ENCODE results near the gene CCDC187. TPM values are rescaled to one million over a fixed set of nuclear protein-coding genes. Genes with fewer than 3 reads are reported as not detected.

Gene CCDC187
- total and polyA plus RNA-seq, 2 of the 8 experiments (the other 6 are each of a cell fraction or from before 2014, with no cell fraction given): 0.02 TPM; not detected in 1

GRCh38 chr9:136330406-136330990, 26.6 kb upstream of the CCDC187 start:
- H2BK12ac ChIP-seq (ENCODE audit: low read depth, low read length): no peak overlapping the region
- no peak overlapping the region for H3K4ac ChIP-seq (replicated peaks; ENCODE audit: insufficient read length, low read depth, low read length)
- 93% methylated on average over 12 of the region's 14 CpGs; no CpG with 5 or more reads in 1 of the 2 experiments for WGBS, 2 experiments (ENCODE audit: extremely low coverage in 1 of 2, insufficient coverage in 1 of 2, insufficient read length in 1 of 2, insufficient replicate concordance in 2 of 2, low coverage in 1 of 2, low lambda C conversion rate in 2 of 2, missing lambda C conversion rate in 1 of 2)
- TF ChIP-seq CHD1 (IDR thresholded peaks at IDR 0.05; ENCODE audit: low read depth, low read length) (no peak), CBX8 (IDR thresholded peaks at IDR 0.05; ENCODE audit: borderline replicate concordance, low read depth, low read length) (no peak), MAFK (IDR thresholded peaks at IDR 0.05; ENCODE audit: low read depth, low read length) (no peak), TCF12 (IDR thresholded peaks at IDR 0.05; ENCODE audit: low read depth, low read length) (no peak), KDM5A (IDR thresholded peaks at IDR 0.05; ENCODE audit: low read length) (no peak), JUND (IDR thresholded peaks at IDR 0.05; ENCODE audit: low read length) (no peak), BCL11A (IDR thresholded peaks at IDR 0.05; ENCODE audit: low read depth in 2 of 2, low read length in 2 of 2) (no peak), SIRT6 (IDR thresholded peaks at IDR 0.05; ENCODE audit: low read length) (no peak), SRF (IDR thresholded peaks at IDR 0.05; ENCODE audit: low read depth, low read length) (no peak), GABPA (IDR thresholded peaks at IDR 0.05; ENCODE audit: borderline replicate concordance, insufficient read depth, low read length) (no peak), CBX5 (IDR thresholded peaks at IDR 0.05; ENCODE audit: low read depth, low read length) (no peak), KDM1A (IDR thresholded peaks at IDR 0.05; ENCODE audit: borderline replicate concordance, low read length) (no peak)
- H3K14ac ChIP-seq (ENCODE audit: insufficient read length): no peak overlapping the region
- H4K8ac ChIP-seq (ENCODE audit: extremely low read depth, insufficient read depth, low read length): peak overlapping the region; percentile 69
- no peaks in the 10 kb centered on the region for H3K79me2 ChIP-seq (ENCODE audit: control insufficient read depth in 1 of 2, insufficient read depth in 2 of 2, low read length in 2 of 2)
- 0 out of 2 replicates have a peak, but pooled peaks cover 2% of the 10 kb centered on the region for H3K79me1 ChIP-seq (ENCODE audit: low read depth, low read length)
- H2BK15ac ChIP-seq (ENCODE audit: low read length): no peak overlapping the region
- H3K18ac ChIP-seq (ENCODE audit: extremely low read depth, low read length): no peak overlapping the region
- 0 out of 2 replicates have a peak overlapping the region, but pooled peaks have one; percentile 1 for H2BK5ac ChIP-seq (ENCODE audit: low read depth, low read length)
- H2BK20ac ChIP-seq (ENCODE audit: low read length): no peak overlapping the region
- H4K20me1 ChIP-seq (replicated peaks in 1 of 2; ENCODE audit: control insufficient read depth in 1 of 2, insufficient read depth in 2 of 2, low read length in 2 of 2): peaks cover 0 to 8% of the 10 kb centered on the region in 2 experiments
- FAIRE-seq (no peak), DNase-seq (ENCODE audit: low read depth in 1 of 2, low spot score in 2 of 2) (no peak)
- H3K23ac ChIP-seq (ENCODE audit: insufficient read length): no peak overlapping the region
- H3K4me3 ChIP-seq (ENCODE audit: extremely low read depth in 1 of 4, insufficient read depth in 2 of 4, low read depth in 3 of 4, low read length in 4 of 4): no peak overlapping the region
- H2AK5ac ChIP-seq (ENCODE audit: low read depth, low read length): no peak overlapping the region
- H2AFZ ChIP-seq (ENCODE audit: low read length): no peak overlapping the region
- no peak overlapping the region for H2BK120ac ChIP-seq (replicated peaks; ENCODE audit: low read depth, low read length)
- H4K5ac ChIP-seq (ENCODE audit: insufficient read length, low read depth, low read length): no peak overlapping the region
- H3K27me3 ChIP-seq (replicated peaks in 1 of 4; ENCODE audit: control insufficient read depth in 3 of 4, extremely low read depth in 1 of 4, insufficient read depth in 3 of 4, low read length in 3 of 4): no peaks in the 10 kb centered on the region
- H3K4me1 ChIP-seq (replicated peaks in 1 of 4; ENCODE audit: control insufficient read depth in 3 of 4, insufficient read depth in 4 of 4, low read length in 3 of 4): peaks cover 0 to 30% (median 20%) of the 10 kb centered on the region in 4 experiments; a peak in 6 of 7 replicates
- H3K36me3 ChIP-seq (ENCODE audit: control insufficient read depth in 2 of 4, insufficient read depth in 4 of 4, low read length in 3 of 4): no peaks in the 10 kb centered on the region
- H3K23me2 ChIP-seq (ENCODE audit: low read depth, low read length): peaks cover 4% of the 10 kb centered on the region; the same call in 1 of the 2 replicates
- no peaks in the 10 kb centered on the region for H3K9me3 ChIP-seq (ENCODE audit: insufficient read depth in 2 of 2, low read depth in 1 of 2, low read length in 1 of 2)
- no peak overlapping the region for H4K91ac ChIP-seq (replicated peaks; ENCODE audit: insufficient read length, low read length)
- CTCF ChIA-PET (ENCODE audit: partially characterized antibody): interaction anchor here (0.8 to 1.2 kb wide), 3 partner anchors 9 to 59 kb away, joined by 3 to 4 read pairs (median 3); no protein-coding TSS in a partner anchor
- POLR2A ChIA-PET (ENCODE audit: partially characterized antibody): interaction anchor here (1.0 to 2.8 kb wide), 5 partner anchors 17 to 34 kb away, joined by 4 to 7 read pairs (median 4); partner anchors contain the start of gene DNLZ
- H3K4me2 ChIP-seq (ENCODE audit: insufficient read depth in 1 of 2, low read depth in 2 of 2, low read length in 2 of 2): no peak overlapping the region
- H3K27ac ChIP-seq (ENCODE audit: low read depth, low read length): no peak overlapping the region
- no peak overlapping the region for H3K9ac ChIP-seq (replicated peaks in 1 of 4; ENCODE audit: extremely low read depth in 1 of 4, low read depth in 3 of 4, low read length in 3 of 4)
- no peak overlapping the region for H3K56ac ChIP-seq (replicated peaks; ENCODE audit: insufficient read length, low read depth, low read length)
